Endodermal cell (in vitro differentiated cells): ENCODE measurements around the gene PCDHA13. TPM values are rescaled to one million over a fixed set of nuclear protein-coding genes. Genes with fewer than 3 reads are reported as not detected.

ENCODE experiments used
- DNase-seq: peaks from one replicate; pipeline ENCODE4 v3.0.0-alpha.2; 2017
- H3K27ac ChIP-seq: 2 replicates; pipeline ENCODE4 v1.5.1; 2013; ENCODE audit warnings: mild to moderate bottlenecking, low read depth, low read length, moderate library complexity
- H3K27me3 ChIP-seq: 2 replicates; pipeline ENCODE4 v1.6.1; 2013; ENCODE audit warnings: mild to moderate bottlenecking, low read length, moderate library complexity; ENCODE audit not compliant: insufficient read depth, control insufficient read depth, poor library complexity, severe bottlenecking
- H3K36me3 ChIP-seq: 2 replicates; pipeline ENCODE4 v1.7.0; 2013; ENCODE audit warnings: mild to moderate bottlenecking, low read length, moderate library complexity; ENCODE audit not compliant: control insufficient read depth, insufficient read depth
- H3K4me1 ChIP-seq: one replicate; pipeline ENCODE4 v1.7.0; 2013; ENCODE audit warnings: low read length; ENCODE audit not compliant: control insufficient read depth, insufficient read depth
- H3K4me3 ChIP-seq: 2 replicates; pipeline ENCODE4 v1.5.1; 2013; ENCODE audit warnings: mild to moderate bottlenecking, low read length, moderate library complexity
- H3K9ac ChIP-seq: 2 replicates; pipeline ENCODE4 v1.6.1; 2013; ENCODE audit warnings: mild to moderate bottlenecking, low read length, moderate library complexity; ENCODE audit not compliant: poor library complexity, severe bottlenecking; ENCODE audit errors: extremely low read depth
- H3K9me3 ChIP-seq: 2 replicates; pipeline ENCODE4 v1.6.1; 2013; ENCODE audit warnings: mild to moderate bottlenecking, low read length, moderate library complexity; ENCODE audit not compliant: control insufficient read depth
- H3K27ac Mint-ChIP-seq: 2 replicates; pipeline ENCODE4 v1.8.0; 2020; ENCODE audit warnings: mixed read lengths
- H3K27me3 Mint-ChIP-seq: 2 replicates; pipeline ENCODE4 v1.8.0; 2021; ENCODE audit warnings: mild to moderate bottlenecking, mixed read lengths; ENCODE audit not compliant: insufficient read depth
- H3K36me3 Mint-ChIP-seq: 2 replicates; pipeline ENCODE4 v1.8.0; 2020; ENCODE audit warnings: low read depth, mixed read lengths
- H3K4me1 Mint-ChIP-seq: 2 replicates; pipeline ENCODE4 v1.8.0; 2020; ENCODE audit warnings: mixed read lengths
- H3K4me3 Mint-ChIP-seq: 2 replicates; pipeline ENCODE4 v1.8.0; 2020; ENCODE audit warnings: mild to moderate bottlenecking, moderate library complexity, mixed read lengths
- H3K9me3 Mint-ChIP-seq: 2 replicates; pipeline ENCODE4 v1.8.0; 2020; ENCODE audit warnings: mild to moderate bottlenecking, mixed read lengths
- CTCF ChIP-seq: fragments of 200-600 bp; sonication (generic); conservative IDR thresholded peaks from 2 replicates; pipeline ENCODE4 v1.5.0; 2021; ENCODE audit warnings: antibody characterized with exemption, mild to moderate bottlenecking
- WGBS, 2 experiments: methylation state at CpG; one replicate each; pipeline versions ENCODE4 v1.1.5 to v1.1.7; 2013; ENCODE audit warnings: missing lambda C conversion rate in 2 of 2, mixed read lengths in 1 of 2; ENCODE audit not compliant: insufficient coverage in 1 of 2, insufficient read length in 1 of 2; 5-methylcytosine and 5-hydroxymethylcytosine counted together
- total RNA-seq, 2 donors: library from RNA; stranded (reverse); fragmentation: NEBNext Ultra II Directional in 1 of 2; extraction: Animal tissue kit (Norgen Biotek cat#: 25700) in 1 of 2; gene quantifications; 2 replicates in 1 of 2; 3 replicates in 1 of 2; pipeline ENCODE4 v1.2.1, GENCODE V29; 2021

Gene PCDHA13
- total RNA-seq, 2 donors from 2014 or later, result 1.2 to 3.8 TPM

GRCh38 chr5:140925806-140926442 lies 44.0 kb downstream of the PCDHA13 start, which contains the start of gene PCDHAC1:
Gene PCDHAC1, plus strand, starts transcription at chr5:140926299. Its CDS starts 594 bp downstream, at chr5:140926893.
- Histone ChIP-seq H3K27me3 (peaks cover 29% of the 10 kb centered on the region), H3K4me3 (peak within 1 kb of the TSS; percentile 87), H3K9me3 (no peaks in the 10 kb centered on the region), H3K9ac (peak within 1 kb of the TSS; percentile 11), H3K27ac (no peak within 1 kb of the TSS), H3K36me3 (no peaks in the 10 kb centered on the region), H3K4me1 (no peaks in the 10 kb centered on the region)
- H3K36me3 Mint-ChIP-seq, result no peaks in the 10 kb centered on the region
- TF ChIP-seq CTCF, result no peak
- H3K27me3 Mint-ChIP-seq, result peaks cover 38% of the 10 kb centered on the region
- 0 to 2% methylated on average over 6 to 41 of the region's 41 CpGs for WGBS, 2 experiments
- H3K4me3 Mint-ChIP-seq, result peak within 1 kb of the TSS; percentile 70
- peaks cover 20% of the 10 kb centered on the region for H3K4me1 Mint-ChIP-seq
- H3K27ac Mint-ChIP-seq, result peak within 1 kb of the TSS; percentile 4
- no peak for DNase-seq
- no peaks in the 10 kb centered on the region for H3K9me3 Mint-ChIP-seq

GRCh38 chr5:140926443-140927227 lies 44.7 kb downstream of the PCDHA13 start:
- Histone ChIP-seq H3K9me3 (no peaks in the 10 kb centered on the region), H3K36me3 (no peaks in the 10 kb centered on the region), H3K27me3 (peaks cover 29% of the 10 kb centered on the region), H3K4me3 (peak overlapping the region; percentile 87), H3K9ac (peak overlapping the region; percentile 11), H3K27ac (no peak overlapping the region), H3K4me1 (no peaks in the 10 kb centered on the region)
- Mint-ChIP-seq H3K4me3 (peak overlapping the region; percentile 70), H3K36me3 (no peaks in the 10 kb centered on the region), H3K27me3 (peaks cover 38% of the 10 kb centered on the region), H3K9me3 (no peaks in the 10 kb centered on the region), H3K27ac (peak overlapping the region; percentile 4), H3K4me1 (peaks cover 20% of the 10 kb centered on the region)
- peak; percentile 98 for TF ChIP-seq CTCF
- peak; percentile 99 for DNase-seq
- WGBS, 2 experiments, result 3 to 20% methylated on average over 23 to 74 of the region's 74 CpGs

DNA sequence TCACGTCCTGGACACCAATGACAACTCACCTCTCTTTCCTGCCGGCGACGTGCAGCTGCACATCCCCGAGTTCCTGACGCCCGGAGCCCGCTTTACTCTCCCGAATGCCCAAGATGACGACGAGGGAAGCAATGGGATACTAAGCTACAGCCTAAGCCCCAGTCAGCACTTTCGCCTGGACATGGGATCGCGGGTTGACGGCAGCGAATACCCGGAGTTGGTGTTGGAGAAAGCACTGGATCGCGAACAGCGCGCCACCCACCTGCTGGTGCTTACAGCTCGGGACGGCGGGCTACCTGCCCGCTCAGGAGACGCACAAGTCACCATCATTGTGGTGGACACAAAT lies 45.3 kb downstream of the PCDHA13 start:
- Mint-ChIP-seq H3K9me3 (no peaks in the 10 kb centered on the region), H3K27me3 (peaks cover 38% of the 10 kb centered on the region), H3K4me3 (peak overlapping the region; percentile 70), H3K4me1 (peaks cover 20% of the 10 kb centered on the region), H3K36me3 (no peaks in the 10 kb centered on the region), H3K27ac (peak overlapping the region; percentile 4)
- WGBS, 2 experiments, result 44 to 48% methylated on average over 26 of the region's 26 CpGs
- TF ChIP-seq CTCF, result no peak
- H3K27ac ChIP-seq, result no peak overlapping the region
- no peaks in the 10 kb centered on the region for H3K9me3 ChIP-seq
- no peaks in the 10 kb centered on the region for H3K36me3 ChIP-seq
- peaks cover 29% of the 10 kb centered on the region for H3K27me3 ChIP-seq
- peak overlapping the region; percentile 87 for H3K4me3 ChIP-seq
- peak; percentile 84 for DNase-seq
- H3K9ac ChIP-seq, result peak overlapping the region; percentile 11
- no peaks in the 10 kb centered on the region for H3K4me1 ChIP-seq

Other genes starting within 250 kb of the PCDHA13 start
- gene CD14, start 248.9 kb upstream of the PCDHA13 start, total RNA-seq, result under 1 TPM in 1 of 2 donors, not detected in 1; 0.18 TPM
- 10 to 100 TPM; 29.3 to 34.6 TPM for gene TMCO6, start 242.7 kb upstream of the PCDHA13 start, total RNA-seq
- gene NDUFA2, start 234.5 kb upstream of the PCDHA13 start, total RNA-seq, result 10 to 100 TPM; 75.5 to 82.2 TPM
- gene IK, start 234.3 kb upstream of the PCDHA13 start, total RNA-seq, result 10 to 100 TPM; 68.9 to 76.8 TPM
- gene WDR55, start 217.2 kb upstream of the PCDHA13 start, total RNA-seq, result 10 to 100 TPM; 20.4 to 23.1 TPM
- gene DND1, start 208.5 kb upstream of the PCDHA13 start, total RNA-seq, result 1 to 10 TPM; 1.1 to 1.6 TPM
- 10 to 100 TPM; 48.0 to 52.1 TPM for gene HARS1, start 190.8 kb upstream of the PCDHA13 start, total RNA-seq
- gene HARS2, start 190.7 kb upstream of the PCDHA13 start, total RNA-seq, result 10 to 100 TPM; 30.9 to 35.5 TPM
- 10 to 100 TPM; 62.6 to 73.1 TPM for gene ZMAT2, start 181.7 kb upstream of the PCDHA13 start, total RNA-seq
- gene PCDHA1, start 96.0 kb upstream of the PCDHA13 start, total RNA-seq, result 1 to 10 TPM in 1 of 2 donors, under 1 TPM in 1; 0.18 to 2.9 TPM
- 1 to 10 TPM; 1.4 to 2.3 TPM for gene PCDHA2, start 87.3 kb upstream of the PCDHA13 start, total RNA-seq
- 1 to 10 TPM; 1.3 to 2.8 TPM for gene PCDHA3, start 81.1 kb upstream of the PCDHA13 start, total RNA-seq
- gene PCDHA4, start 75.1 kb upstream of the PCDHA13 start, total RNA-seq, result 1 to 10 TPM; 5.6 to 6.3 TPM
- 1 to 10 TPM; 1.8 to 1.9 TPM for gene PCDHA5, start 60.5 kb upstream of the PCDHA13 start, total RNA-seq
- 1 to 10 TPM; 6.2 to 6.5 TPM for gene PCDHA6, start 54.2 kb upstream of the PCDHA13 start, total RNA-seq
- gene PCDHA7, start 47.9 kb upstream of the PCDHA13 start, total RNA-seq, result 1 to 10 TPM; 2.5 to 6.6 TPM
- gene PCDHA8, start 40.9 kb upstream of the PCDHA13 start, total RNA-seq, result 1 to 10 TPM in 1 of 2 donors, under 1 TPM in 1; 0.71 to 2.5 TPM
- gene PCDHA9, start 33.7 kb upstream of the PCDHA13 start, total RNA-seq, result 1 to 10 TPM in 1 of 2 donors, under 1 TPM in 1; 0.60 to 2.6 TPM
- gene PCDHA10, start 26.2 kb upstream of the PCDHA13 start, total RNA-seq, result 10 to 100 TPM; 10.2 to 17.7 TPM
- gene PCDHA11, start 13.2 kb upstream of the PCDHA13 start, total RNA-seq, result 10 to 100 TPM in 1 of 2 donors, 1 to 10 TPM in 1; 4.7 to 11.7 TPM
- gene PCDHA12, start 6.8 kb upstream of the PCDHA13 start, total RNA-seq, result 10 to 100 TPM; 11.2 to 13.8 TPM
- 1 to 10 TPM; 3.2 to 6.1 TPM for gene PCDHAC1, start 44.2 kb downstream of the PCDHA13 start, total RNA-seq
- 1 to 10 TPM in 1 of 2 donors, under 1 TPM in 1; 0.49 to 2.4 TPM for gene PCDHAC2, start 84.4 kb downstream of the PCDHA13 start, total RNA-seq
- gene PCDHB1, start 169.2 kb downstream of the PCDHA13 start, total RNA-seq, result under 1 TPM in 1 of 2 donors, not detected in 1; 0.04 TPM
- gene PCDHB2, start 212.5 kb downstream of the PCDHA13 start, total RNA-seq, result 10 to 100 TPM; 28.4 to 32.1 TPM
- gene PCDHB3, start 218.3 kb downstream of the PCDHA13 start, total RNA-seq, result 10 to 100 TPM in 1 of 2 donors, 1 to 10 TPM in 1; 4.3 to 17.7 TPM
- 1 to 10 TPM; 1.7 to 3.3 TPM for gene PCDHB4, start 239.7 kb downstream of the PCDHA13 start, total RNA-seq